Measurements from ENCODE around the gene RHBDL3.

DNA sequence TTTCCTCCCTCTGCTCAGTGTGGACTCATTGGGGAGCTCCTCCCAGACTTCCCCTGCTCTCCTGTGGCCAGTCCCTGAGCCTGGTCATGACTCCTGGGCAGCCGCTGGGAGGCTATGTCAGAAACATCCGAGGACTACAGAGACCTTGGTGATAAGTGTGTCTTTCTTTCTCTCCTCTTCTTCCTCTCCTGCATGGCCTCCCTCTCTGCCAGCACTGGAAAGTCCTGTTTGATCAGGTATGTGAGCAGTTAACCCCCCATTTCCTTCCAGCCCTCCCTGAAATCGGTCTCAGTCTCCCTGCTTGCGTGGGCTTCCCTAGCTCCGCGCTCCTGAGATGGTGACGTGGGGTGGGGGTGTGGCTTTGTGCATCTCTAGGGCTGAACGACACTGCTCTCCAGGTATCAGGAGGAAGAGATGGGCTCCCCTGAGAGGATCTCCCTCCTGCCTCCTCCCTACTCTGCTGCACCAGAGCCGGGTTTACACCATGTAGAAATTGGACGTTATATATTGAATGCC, 2.1 kb downstream of the RHBDL3 start:
- TF ChIP-seq TAF1 (IDR thresholded peaks at IDR 0.05; ENCODE audit: low read depth, low read length) (no peak), SP1 (IDR thresholded peaks at IDR 0.05; ENCODE audit: low read depth, low read length) (no peak), EP300 (IDR thresholded peaks at IDR 0.05; ENCODE audit: borderline replicate concordance in 1 of 2, low read depth in 2 of 2, low read length in 2 of 2) (no peak), POLR2AphosphoS5 (IDR thresholded peaks at IDR 0.05; ENCODE audit: low read depth, low read length) (no peak), NRF1 (IDR thresholded peaks at IDR 0.05; ENCODE audit: low read depth, low read length) (no peak), YY1 (IDR thresholded peaks at IDR 0.05; ENCODE audit: low read depth, low read length) (no peak), SIX5 (IDR thresholded peaks at IDR 0.05; ENCODE audit: low read depth, low read length) (no peak), FOSL1 (IDR thresholded peaks at IDR 0.05; ENCODE audit: insufficient read depth, low read depth, low read length) (no peak), SIN3A (conservative IDR thresholded peaks at IDR 0.05 in 1 of 2, IDR thresholded peaks at IDR 0.05 in 1 of 2; ENCODE audit: low read depth in 1 of 2, low read length in 2 of 2) (no peak)
- TF ChIP-seq, protein P1, sequence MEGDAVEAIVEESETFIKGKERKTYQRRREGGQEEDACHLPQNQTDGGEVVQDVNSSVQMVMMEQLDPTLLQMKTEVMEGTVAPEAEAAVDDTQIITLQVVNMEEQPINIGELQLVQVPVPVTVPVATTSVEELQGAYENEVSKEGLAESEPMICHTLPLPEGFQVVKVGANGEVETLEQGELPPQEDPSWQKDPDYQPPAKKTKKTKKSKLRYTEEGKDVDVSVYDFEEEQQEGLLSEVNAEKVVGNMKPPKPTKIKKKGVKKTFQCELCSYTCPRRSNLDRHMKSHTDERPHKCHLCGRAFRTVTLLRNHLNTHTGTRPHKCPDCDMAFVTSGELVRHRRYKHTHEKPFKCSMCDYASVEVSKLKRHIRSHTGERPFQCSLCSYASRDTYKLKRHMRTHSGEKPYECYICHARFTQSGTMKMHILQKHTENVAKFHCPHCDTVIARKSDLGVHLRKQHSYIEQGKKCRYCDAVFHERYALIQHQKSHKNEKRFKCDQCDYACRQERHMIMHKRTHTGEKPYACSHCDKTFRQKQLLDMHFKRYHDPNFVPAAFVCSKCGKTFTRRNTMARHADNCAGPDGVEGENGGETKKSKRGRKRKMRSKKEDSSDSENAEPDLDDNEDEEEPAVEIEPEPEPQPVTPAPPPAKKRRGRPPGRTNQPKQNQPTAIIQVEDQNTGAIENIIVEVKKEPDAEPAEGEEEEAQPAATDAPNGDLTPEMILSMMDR (IDR thresholded peaks at IDR 0.05; ENCODE audit: control extremely low read depth in 1 of 3, insufficient read depth in 1 of 3, low read depth in 1 of 3, low read length in 3 of 3) = no peak
